ENCODE results near the gene OMP. TPM values are rescaled to one million over a fixed set of nuclear protein-coding genes. Genes with fewer than 3 reads are reported as not detected.

The OMP gene
- total RNA-seq, 2 experiments from 2014 or later = not detected

DNA sequence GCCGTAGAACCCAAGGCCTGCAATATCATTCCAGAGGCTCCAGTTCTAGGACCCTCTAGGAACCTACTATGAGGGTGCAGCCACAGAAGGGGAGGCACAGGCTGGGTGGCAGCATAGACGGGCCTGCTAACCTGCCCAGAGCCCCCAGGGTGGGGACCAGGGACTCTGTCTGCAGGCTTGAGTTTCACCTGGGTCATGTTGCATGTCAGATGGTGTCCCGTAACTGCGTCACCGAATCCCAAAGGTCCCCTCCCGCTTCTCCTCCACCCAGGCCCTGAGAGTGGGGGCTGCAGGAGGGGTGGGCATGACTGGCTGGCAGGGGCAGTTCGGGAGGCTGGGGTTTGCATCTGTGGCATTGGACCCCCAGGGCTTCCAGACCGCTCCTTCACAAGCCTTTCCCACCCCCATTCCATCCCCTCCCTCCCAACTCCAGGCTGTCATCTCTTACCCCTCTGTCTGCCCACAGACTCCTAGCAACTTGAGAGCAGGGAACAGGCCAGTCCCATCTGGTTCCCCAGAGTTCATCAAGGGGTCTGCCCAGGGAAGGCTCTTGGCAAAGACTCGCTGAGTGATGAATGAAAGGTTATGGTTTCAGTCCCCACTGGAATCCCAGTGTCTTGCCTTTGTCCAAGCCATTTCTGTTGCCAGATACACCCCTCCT lies 41.7 kb downstream of the OMP start:
- DNase-seq (ENCODE audit: low spot score) = no peak
- Histone ChIP-seq H3K4me2 (ENCODE audit: low read length) (no peak overlapping the region), H3K4me1 (ENCODE audit: insufficient read depth, low read length, poor library complexity, severe bottlenecking) (no peaks in the 10 kb centered on the region), H2AFZ (ENCODE audit: low read length) (no peak overlapping the region), H3K27ac (ENCODE audit: low read depth, low read length, poor library complexity, severe bottlenecking) (no peak overlapping the region), H3K9me2 (ENCODE audit: insufficient read depth, low read length) (no peaks in the 10 kb centered on the region), H3K36me3 (ENCODE audit: insufficient read depth, low read length) (no peaks in the 10 kb centered on the region), H3K4me3 (ENCODE audit: low read depth, low read length, poor library complexity, severe bottlenecking) (no peak overlapping the region), H4K20me1 (ENCODE audit: insufficient read depth, low read length) (no peaks in the 10 kb centered on the region), H3K79me2 (ENCODE audit: insufficient read depth, low read depth, low read length) (no peaks in the 10 kb centered on the region), H3K9me3 (ENCODE audit: low read length) (no peaks in the 10 kb centered on the region)
- no peak for TF ChIP-seq CTCF (conservative IDR thresholded peaks at IDR 0.05; ENCODE audit: low read length)
- TF ChIP-seq EZH2phosphoT487 (IDR thresholded peaks at IDR 0.05; ENCODE audit: borderline replicate concordance, low read depth, low read length) = no peak
- no TSS peak for BruUV-seq (replicated peaks)
- POLR2A ChIA-PET = no interaction called here
- CTCF ChIA-PET (ENCODE audit: unreplicated experiment) = no interaction called here
- intact Hi-C loops (cut with micrococcal nuclease; ENCODE audit: unreplicated experiment) = no loop called here

- POLR2A ChIA-PET = no interaction called here
- no peak for DNase-seq (ENCODE audit: low spot score)
- no peaks in the 10 kb centered on the region for H3K79me2 ChIP-seq (ENCODE audit: insufficient read depth, low read depth, low read length)
- no peak overlapping the region for H3K27ac ChIP-seq (ENCODE audit: low read depth, low read length, poor library complexity, severe bottlenecking)
- H3K36me3 ChIP-seq (ENCODE audit: insufficient read depth, low read length) = no peaks in the 10 kb centered on the region
- no peaks in the 10 kb centered on the region for H3K9me2 ChIP-seq (ENCODE audit: insufficient read depth, low read length)
- CTCF ChIA-PET (ENCODE audit: unreplicated experiment) = no interaction called here
- no peaks in the 10 kb centered on the region for H3K4me1 ChIP-seq (ENCODE audit: insufficient read depth, low read length, poor library complexity, severe bottlenecking)
- BruUV-seq (replicated peaks) = no TSS peak
- TF ChIP-seq CTCF (conservative IDR thresholded peaks at IDR 0.05; ENCODE audit: low read length) (no peak), EZH2phosphoT487 (IDR thresholded peaks at IDR 0.05; ENCODE audit: borderline replicate concordance, low read depth, low read length) (no peak)
- H4K20me1 ChIP-seq (ENCODE audit: insufficient read depth, low read length) = no peaks in the 10 kb centered on the region
- H3K4me2 ChIP-seq (ENCODE audit: low read length) = no peak overlapping the region
- H3K9me3 ChIP-seq (ENCODE audit: low read length) = no peaks in the 10 kb centered on the region
- intact Hi-C loops (cut with micrococcal nuclease; ENCODE audit: unreplicated experiment) = no loop called here
- no peak overlapping the region for H2AFZ ChIP-seq (ENCODE audit: low read length)
- H3K4me3 ChIP-seq (ENCODE audit: low read depth, low read length, poor library complexity, severe bottlenecking) = no peak overlapping the region
Measured at GRCh38 chr11:77144857-77145428, 42.3 kb downstream of the OMP start.

- Histone ChIP-seq H3K9me2 (ENCODE audit: insufficient read depth, low read length) (no peaks in the 10 kb centered on the region), H3K79me2 (ENCODE audit: insufficient read depth, low read depth, low read length) (no peaks in the 10 kb centered on the region), H3K27ac (ENCODE audit: low read depth, low read length, poor library complexity, severe bottlenecking) (no peak overlapping the region), H3K4me3 (ENCODE audit: low read depth, low read length, poor library complexity, severe bottlenecking) (no peak overlapping the region), H3K36me3 (ENCODE audit: insufficient read depth, low read length) (no peaks in the 10 kb centered on the region), H2AFZ (ENCODE audit: low read length) (no peak overlapping the region), H4K20me1 (ENCODE audit: insufficient read depth, low read length) (no peaks in the 10 kb centered on the region), H3K4me1 (ENCODE audit: insufficient read depth, low read length, poor library complexity, severe bottlenecking) (no peaks in the 10 kb centered on the region), H3K9me3 (ENCODE audit: low read length) (no peaks in the 10 kb centered on the region), H3K4me2 (ENCODE audit: low read length) (no peak overlapping the region)
- POLR2A ChIA-PET = no interaction called here
- DNase-seq (ENCODE audit: low spot score) = no peak
- intact Hi-C loops (cut with micrococcal nuclease; ENCODE audit: unreplicated experiment) = no loop called here
- CTCF ChIA-PET (ENCODE audit: unreplicated experiment) = no interaction called here
- BruUV-seq (replicated peaks) = no TSS peak
- TF ChIP-seq CTCF (conservative IDR thresholded peaks at IDR 0.05; ENCODE audit: low read length) = no peak
- TF ChIP-seq EZH2phosphoT487 (IDR thresholded peaks at IDR 0.05; ENCODE audit: borderline replicate concordance, low read depth, low read length) = no peak
Measured at GRCh38 chr11:77146261-77147035, 43.8 kb downstream of the OMP start.

Measured in OCI-LY7 (cell line).